Measurements from ENCODE around the gene PTBP2.
A peak's percentile ranks its signal among the peaks of the same experiment; 100 is the strongest.
"Not testable (repeated sequence)": the region's sequence is repeated elsewhere in the genome, so short reads cannot be mapped to it uniquely, and the experiment has no call there.

The PTBP2 gene

DNA sequence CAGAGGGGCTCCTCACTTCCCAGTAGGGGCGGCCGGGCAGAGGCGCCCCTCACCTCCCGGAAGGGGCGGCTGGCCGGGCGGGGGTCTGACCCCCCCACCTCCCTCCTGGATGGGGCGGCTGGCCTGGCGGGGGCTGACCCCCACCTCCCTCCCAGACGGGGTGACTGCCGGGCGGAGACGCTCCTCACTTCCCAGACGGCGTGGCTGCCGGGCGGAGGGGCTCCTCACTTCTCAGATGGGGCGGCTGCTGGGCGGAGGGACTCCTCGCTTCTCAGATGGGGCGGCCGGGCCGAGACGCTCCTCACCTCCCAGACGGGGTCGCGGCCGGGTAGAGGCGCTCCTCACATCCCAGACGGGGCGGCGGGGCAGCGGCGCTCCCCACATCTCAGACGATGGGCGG, 41.0 kb downstream of the PTBP2 start:
- H3K27ac Mint-ChIP-seq; H3K4me1 Mint-ChIP-seq (ENCODE audit: low read depth); H3K4me3 Mint-ChIP-seq; H3K27me3 Mint-ChIP-seq (ENCODE audit: low read depth): not testable (repeated sequence)
- H3K9me3 Mint-ChIP-seq = peaks cover 14% of the 10 kb centered on the region
- peaks cover 26% of the 10 kb centered on the region for H3K36me3 Mint-ChIP-seq (ENCODE audit: low read depth)

DNA sequence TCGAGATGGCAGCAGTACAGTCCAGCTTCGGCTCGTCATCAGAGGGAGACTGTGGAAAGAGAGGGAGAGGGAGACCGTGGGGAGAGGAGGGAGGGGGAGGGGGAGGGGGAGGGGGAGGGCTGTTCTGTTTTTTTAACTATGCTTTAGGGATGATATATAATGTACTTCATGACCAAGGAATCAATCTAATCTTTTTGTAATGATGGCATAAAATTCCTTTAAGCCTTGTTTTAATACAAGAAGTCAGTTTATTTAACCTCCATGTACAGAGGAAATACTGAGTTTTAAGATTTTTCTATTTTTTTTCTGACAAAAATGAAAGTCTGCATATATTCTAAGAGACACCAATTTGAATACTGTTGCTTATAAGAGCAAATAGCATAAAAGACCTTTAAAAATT, 41.9 kb downstream of the PTBP2 start:
- peaks cover 14% of the 10 kb centered on the region for H3K9me3 Mint-ChIP-seq
- H3K36me3 Mint-ChIP-seq (ENCODE audit: low read depth) = peaks cover 23% of the 10 kb centered on the region
- H3K27me3 Mint-ChIP-seq (ENCODE audit: low read depth) = no peaks in the 10 kb centered on the region
- no peak overlapping the region for H3K4me3 Mint-ChIP-seq
- H3K27ac Mint-ChIP-seq = no peak overlapping the region
- H3K4me1 Mint-ChIP-seq (ENCODE audit: low read depth) = no peaks in the 10 kb centered on the region

DNA sequence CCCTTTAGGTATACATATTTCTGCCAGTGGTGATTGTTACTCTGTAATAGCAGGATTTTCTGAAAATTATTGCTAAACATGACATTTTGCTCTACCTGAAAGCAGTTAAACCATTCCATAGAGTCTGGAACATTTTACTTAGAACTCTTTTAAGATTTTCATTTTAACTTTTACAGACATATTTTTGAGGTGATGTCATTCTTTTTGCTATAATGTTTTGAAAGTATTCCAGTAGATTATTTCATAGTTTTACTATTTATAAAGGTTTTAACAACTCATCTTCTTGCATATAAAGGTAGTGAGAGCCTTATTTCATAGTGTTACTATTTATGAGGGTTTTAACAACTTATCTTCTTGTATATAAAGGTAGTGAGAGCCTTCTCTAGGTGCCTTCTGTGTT, 42.9 kb downstream of the PTBP2 start:
- Mint-ChIP-seq H3K27ac (no peak overlapping the region), H3K9me3 (peaks cover 14% of the 10 kb centered on the region), H3K27me3 (ENCODE audit: low read depth) (no peaks in the 10 kb centered on the region), H3K36me3 (ENCODE audit: low read depth) (peaks cover 15% of the 10 kb centered on the region), H3K4me3 (no peak overlapping the region), H3K4me1 (ENCODE audit: low read depth) (no peaks in the 10 kb centered on the region)

DNA sequence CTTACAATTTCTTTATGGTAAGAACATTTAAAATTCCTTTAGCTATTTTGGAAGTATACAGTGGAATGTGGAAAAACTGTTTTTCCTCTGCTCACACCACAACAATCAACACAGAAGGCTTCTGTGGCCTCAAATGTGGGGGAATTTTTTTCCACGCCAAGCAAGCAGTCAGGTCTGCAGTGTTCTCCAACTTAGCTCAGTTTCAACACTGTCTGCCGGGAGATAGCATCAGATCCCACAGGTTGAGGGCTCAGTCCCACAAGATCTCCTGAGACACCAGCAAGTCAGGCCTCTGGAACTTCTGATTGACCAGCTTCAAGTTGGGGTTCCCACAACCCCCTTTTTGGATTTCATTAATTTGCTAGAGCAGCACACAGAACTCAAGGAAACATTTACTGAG, 50.3 kb downstream of the PTBP2 start:
- Mint-ChIP-seq H3K9me3 (no peaks in the 10 kb centered on the region), H3K36me3 (ENCODE audit: low read depth) (peaks cover 20% of the 10 kb centered on the region), H3K4me1 (ENCODE audit: low read depth) (peaks cover 2% of the 10 kb centered on the region), H3K27ac (no peak overlapping the region), H3K27me3 (ENCODE audit: low read depth) (no peaks in the 10 kb centered on the region), H3K4me3 (no peak overlapping the region)

DNA sequence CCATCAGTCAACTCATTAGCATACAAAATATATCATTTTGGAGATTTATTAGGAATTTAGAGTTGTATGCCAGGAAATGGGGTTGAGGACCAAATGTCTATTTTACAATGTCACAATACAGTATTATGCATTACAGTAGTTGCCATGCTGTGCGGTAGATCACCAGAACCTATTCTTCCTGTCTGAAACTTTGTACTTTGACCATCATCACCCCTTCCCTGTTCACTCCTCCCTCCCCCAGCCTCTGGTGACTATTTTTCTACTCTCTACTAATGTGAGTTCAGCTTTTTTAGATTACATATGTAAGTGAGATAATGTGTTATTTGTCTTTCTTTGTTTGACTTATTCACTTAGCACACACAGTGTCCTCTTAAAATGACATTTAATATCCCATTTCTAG, 50.8 kb downstream of the PTBP2 start:
- Mint-ChIP-seq H3K27ac (peak overlapping the region; percentile 63), H3K4me3 (no peak overlapping the region), H3K4me1 (ENCODE audit: low read depth) (peaks cover 2% of the 10 kb centered on the region), H3K36me3 (ENCODE audit: low read depth) (peaks cover 20% of the 10 kb centered on the region), H3K27me3 (ENCODE audit: low read depth) (no peaks in the 10 kb centered on the region), H3K9me3 (no peaks in the 10 kb centered on the region)

DNA sequence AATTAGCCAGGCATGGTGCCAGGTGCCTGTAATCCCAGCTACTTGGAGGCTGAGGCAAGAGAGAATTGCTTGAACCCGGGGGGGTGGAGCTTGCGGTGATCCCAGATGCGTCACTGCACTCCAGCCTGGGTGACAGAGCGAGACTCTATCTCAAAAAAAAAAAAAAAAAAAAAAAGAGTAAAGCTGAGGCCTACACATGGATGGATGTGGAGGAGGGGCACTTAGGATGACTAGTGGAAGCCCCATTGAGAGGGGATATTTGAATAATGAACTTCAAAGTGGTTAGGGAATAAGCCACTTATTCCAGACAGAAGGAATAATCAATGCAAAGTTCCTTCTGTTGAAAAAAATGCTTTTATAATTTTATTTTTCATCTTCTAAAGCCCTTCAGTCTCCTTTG, 51.4 kb downstream of the PTBP2 start:
- H3K36me3 Mint-ChIP-seq (ENCODE audit: low read depth) = peaks cover 20% of the 10 kb centered on the region
- peaks cover 2% of the 10 kb centered on the region for H3K4me1 Mint-ChIP-seq (ENCODE audit: low read depth)
- no peak overlapping the region for H3K27ac Mint-ChIP-seq
- H3K4me3 Mint-ChIP-seq = no peak overlapping the region
- H3K9me3 Mint-ChIP-seq = no peaks in the 10 kb centered on the region
- H3K27me3 Mint-ChIP-seq (ENCODE audit: low read depth) = no peaks in the 10 kb centered on the region

DNA sequence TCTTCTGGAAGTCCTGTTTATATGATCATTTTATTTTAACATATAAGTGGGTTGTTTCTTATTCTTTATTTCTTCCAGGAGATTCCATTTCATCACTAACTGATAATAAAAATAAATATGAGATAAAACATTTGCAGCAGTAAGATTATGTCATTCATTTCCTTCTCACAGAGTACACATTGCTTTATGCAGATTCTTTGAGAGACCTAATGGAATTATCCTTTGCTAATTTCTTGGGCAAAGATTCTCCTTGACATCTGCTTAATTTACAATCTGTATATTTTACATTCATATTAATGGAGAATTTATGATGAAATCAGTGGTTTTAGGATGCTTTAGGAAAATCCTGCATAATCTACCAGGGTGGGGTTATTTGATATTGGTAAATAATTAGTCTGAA, 60.6 kb downstream of the PTBP2 start:
- Mint-ChIP-seq H3K27ac (no peak overlapping the region), H3K27me3 (ENCODE audit: low read depth) (no peaks in the 10 kb centered on the region), H3K4me3 (no peak overlapping the region), H3K36me3 (ENCODE audit: low read depth) (peaks cover 14% of the 10 kb centered on the region), H3K4me1 (ENCODE audit: low read depth) (no peaks in the 10 kb centered on the region), H3K9me3 (no peaks in the 10 kb centered on the region)

DNA sequence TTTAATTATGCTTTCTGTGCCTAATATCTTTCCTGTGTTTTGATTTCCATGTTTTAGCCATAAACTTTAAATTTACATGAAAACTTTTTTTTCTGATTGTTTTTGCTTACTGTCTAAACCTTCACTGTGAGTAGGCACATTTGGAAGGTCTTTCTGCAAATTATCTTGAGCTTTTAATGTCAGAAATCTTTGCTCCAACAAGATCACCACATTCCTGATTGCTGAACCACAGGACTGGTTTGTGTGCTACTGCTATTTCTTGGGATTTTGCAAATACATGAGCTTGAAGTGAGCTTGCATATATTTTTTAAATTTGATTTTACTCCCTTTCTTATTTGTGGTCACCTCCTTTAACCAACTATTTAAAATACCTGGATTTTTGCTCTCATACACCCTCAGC, 61.3 kb downstream of the PTBP2 start:
- H3K4me3 Mint-ChIP-seq = no peak overlapping the region
- peaks cover 17% of the 10 kb centered on the region for H3K36me3 Mint-ChIP-seq (ENCODE audit: low read depth)
- H3K4me1 Mint-ChIP-seq (ENCODE audit: low read depth) = no peaks in the 10 kb centered on the region
- H3K27ac Mint-ChIP-seq = peak overlapping the region; percentile 16
- H3K9me3 Mint-ChIP-seq = no peaks in the 10 kb centered on the region
- no peaks in the 10 kb centered on the region for H3K27me3 Mint-ChIP-seq (ENCODE audit: low read depth)

DNA sequence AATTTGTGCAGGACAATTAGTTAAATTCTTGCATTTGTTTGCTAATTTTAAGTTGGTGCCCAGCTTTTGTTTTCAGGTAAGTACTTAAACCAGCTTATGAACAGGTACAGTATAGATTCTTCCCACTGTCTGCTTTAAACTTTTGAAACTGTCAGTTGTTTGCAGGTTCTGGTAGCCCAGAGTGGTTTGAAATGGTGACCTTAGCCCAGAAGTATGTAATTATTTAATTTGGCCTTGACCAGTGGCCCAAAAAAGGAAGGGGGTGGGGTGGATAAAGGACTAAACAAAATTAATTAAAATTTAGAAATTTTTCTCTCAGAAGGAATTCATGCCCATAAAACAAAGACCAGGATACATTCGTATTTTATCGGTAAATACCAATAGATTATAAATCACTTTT, 69.0 kb downstream of the PTBP2 start:
- H3K27ac Mint-ChIP-seq = no peak overlapping the region
- no peaks in the 10 kb centered on the region for H3K4me1 Mint-ChIP-seq (ENCODE audit: low read depth)
- H3K4me3 Mint-ChIP-seq = no peak overlapping the region
- peaks cover 21% of the 10 kb centered on the region for H3K36me3 Mint-ChIP-seq (ENCODE audit: low read depth)
- no peaks in the 10 kb centered on the region for H3K9me3 Mint-ChIP-seq
- no peaks in the 10 kb centered on the region for H3K27me3 Mint-ChIP-seq (ENCODE audit: low read depth)

DNA sequence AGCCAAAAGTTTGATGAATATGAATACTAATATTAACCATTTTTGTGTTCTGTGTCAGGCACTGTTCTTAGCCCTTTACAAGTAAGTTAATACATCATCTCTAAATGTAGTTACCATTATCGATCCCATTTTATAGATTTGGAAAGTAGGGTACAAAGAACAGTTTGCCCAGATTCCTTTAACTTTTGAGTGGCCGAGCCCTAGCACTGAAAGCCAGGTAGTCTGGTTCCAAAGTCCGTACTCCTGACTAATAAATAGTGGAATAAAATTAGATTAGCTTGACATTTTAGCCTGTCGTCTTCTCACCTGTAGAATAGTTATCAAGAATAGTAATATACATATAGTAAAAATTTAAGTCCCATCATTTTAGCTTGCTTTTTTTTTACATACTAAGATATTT, 70.6 kb downstream of the PTBP2 start:
- peaks cover 23% of the 10 kb centered on the region for H3K36me3 Mint-ChIP-seq (ENCODE audit: low read depth)

DNA sequence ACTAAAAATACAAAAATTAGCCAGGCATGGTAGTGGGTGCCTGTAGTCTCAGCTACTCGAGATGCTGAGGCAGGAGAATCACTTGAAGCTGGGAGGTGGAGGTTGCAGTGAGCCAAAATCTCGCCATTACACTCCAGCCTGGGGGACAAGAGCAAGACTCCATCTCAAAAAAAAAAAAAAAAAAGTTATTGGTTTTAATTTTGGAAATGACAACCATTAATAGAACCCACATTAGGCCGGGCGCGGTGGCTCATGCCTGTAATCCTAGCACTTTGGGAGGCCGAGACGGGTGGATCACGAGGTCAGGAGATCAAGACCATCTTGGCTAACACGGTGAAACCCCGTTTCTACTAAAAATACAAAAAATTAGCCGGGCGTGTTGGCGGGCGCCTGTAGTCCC, 80.1 kb downstream of the PTBP2 start:
- not testable (repeated sequence) for H3K27ac Mint-ChIP-seq; H3K27me3 Mint-ChIP-seq (ENCODE audit: low read depth); H3K4me3 Mint-ChIP-seq; H3K9me3 Mint-ChIP-seq; H3K4me1 Mint-ChIP-seq (ENCODE audit: low read depth)
- H3K36me3 Mint-ChIP-seq (ENCODE audit: low read depth) = peaks cover 25% of the 10 kb centered on the region

More for the DNA sequence above, 70.6 kb downstream of the PTBP2 start:
- no peaks in the 10 kb centered on the region for H3K9me3 Mint-ChIP-seq
- H3K4me1 Mint-ChIP-seq (ENCODE audit: low read depth) = no peaks in the 10 kb centered on the region
- H3K4me3 Mint-ChIP-seq = no peak overlapping the region
- no peaks in the 10 kb centered on the region for H3K27me3 Mint-ChIP-seq (ENCODE audit: low read depth)
- H3K27ac Mint-ChIP-seq = no peak overlapping the region

DNA sequence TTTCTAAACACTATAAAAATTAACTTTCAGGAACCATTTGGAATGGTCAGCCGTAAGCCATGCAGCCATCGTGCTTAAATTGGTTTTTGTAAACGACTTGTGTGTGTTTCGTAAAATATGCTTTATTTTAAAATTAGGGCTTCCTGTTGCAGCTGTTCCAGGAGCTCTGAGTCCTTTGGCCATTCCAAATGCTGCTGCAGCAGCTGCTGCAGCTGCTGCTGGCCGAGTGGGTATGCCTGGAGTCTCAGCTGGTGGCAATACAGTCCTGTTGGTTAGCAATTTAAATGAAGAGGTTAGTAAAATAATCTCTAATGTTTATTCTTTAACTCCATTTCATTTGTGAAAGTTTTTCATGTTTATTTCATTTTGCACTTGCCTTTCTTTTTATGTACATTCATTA, 83.1 kb downstream of the PTBP2 start:
- Mint-ChIP-seq H3K9me3 (no peaks in the 10 kb centered on the region), H3K4me1 (ENCODE audit: low read depth) (no peaks in the 10 kb centered on the region), H3K36me3 (ENCODE audit: low read depth) (peaks cover 30% of the 10 kb centered on the region), H3K27me3 (ENCODE audit: low read depth) (no peaks in the 10 kb centered on the region), H3K4me3 (no peak overlapping the region), H3K27ac (no peak overlapping the region)

DNA sequence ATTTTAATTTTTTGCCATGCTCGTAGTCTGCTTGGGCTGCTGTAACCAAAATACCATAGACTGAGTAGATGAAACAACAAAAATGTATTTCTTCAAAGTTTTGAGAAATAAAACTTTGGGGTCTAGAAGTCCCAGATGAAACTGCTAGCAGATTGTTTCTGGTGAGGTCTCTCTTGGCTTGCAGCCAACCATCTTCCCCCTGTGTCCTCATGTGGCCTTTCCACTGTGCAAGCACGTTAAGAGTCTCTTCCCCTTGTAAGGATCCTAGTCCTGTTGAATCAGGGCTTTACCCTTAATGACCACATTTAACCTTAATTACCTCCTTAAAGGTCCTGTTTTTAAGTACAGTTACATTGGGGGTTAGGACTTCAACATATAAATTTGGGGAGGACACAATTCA, 86.6 kb downstream of the PTBP2 start:
- Mint-ChIP-seq H3K9me3 (no peaks in the 10 kb centered on the region), H3K4me3 (no peak overlapping the region), H3K36me3 (ENCODE audit: low read depth) (peaks cover 40% of the 10 kb centered on the region), H3K27me3 (ENCODE audit: low read depth) (no peaks in the 10 kb centered on the region), H3K4me1 (ENCODE audit: low read depth) (no peaks in the 10 kb centered on the region), H3K27ac (no peak overlapping the region)

DNA sequence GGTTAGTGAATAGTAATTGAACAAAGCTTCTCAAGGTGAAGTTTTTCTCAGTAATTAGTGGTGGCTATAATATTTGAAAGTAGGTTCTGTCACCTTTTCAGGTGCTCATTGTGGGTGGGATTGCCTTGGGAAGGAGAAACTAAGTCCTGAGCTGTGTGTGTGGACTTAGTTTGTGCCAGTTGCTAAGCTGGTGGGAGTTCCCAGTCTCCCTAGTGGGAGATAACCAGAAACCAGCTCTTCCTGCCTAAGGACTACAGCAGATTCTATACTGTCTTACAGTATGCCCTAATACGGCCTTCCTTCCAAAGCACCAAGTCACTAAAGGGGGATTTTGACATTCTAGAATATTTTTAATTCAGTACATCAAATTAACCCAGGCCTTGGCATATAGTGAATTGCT, 94.3 kb downstream of the PTBP2 start:
- Mint-ChIP-seq H3K9me3 (no peaks in the 10 kb centered on the region), H3K4me1 (ENCODE audit: low read depth) (no peaks in the 10 kb centered on the region)

DNA sequence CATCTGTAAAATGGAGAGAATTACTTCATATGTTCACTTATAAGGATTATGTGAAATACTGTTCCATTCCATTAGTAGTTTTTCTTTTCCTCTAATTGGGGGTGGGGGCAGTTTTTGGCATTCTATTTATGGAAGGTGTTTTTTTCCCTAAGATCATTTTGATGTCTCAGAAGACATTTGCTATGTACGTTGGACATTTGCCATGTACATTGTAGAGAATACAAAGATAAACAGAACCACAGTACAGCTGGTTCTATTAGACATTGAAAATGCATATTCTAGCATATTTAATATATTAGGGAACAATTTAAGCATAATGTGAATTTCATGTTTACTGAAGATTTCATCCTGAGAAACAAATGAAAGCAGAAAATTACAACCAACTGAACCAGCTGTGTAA, 98.5 kb downstream of the PTBP2 start:
- H3K4me3 Mint-ChIP-seq = no peak overlapping the region
- H3K4me1 Mint-ChIP-seq (ENCODE audit: low read depth) = no peaks in the 10 kb centered on the region
- peaks cover 4% of the 10 kb centered on the region for H3K36me3 Mint-ChIP-seq (ENCODE audit: low read depth)
- H3K9me3 Mint-ChIP-seq = no peaks in the 10 kb centered on the region
- no peak overlapping the region for H3K27ac Mint-ChIP-seq
- H3K27me3 Mint-ChIP-seq (ENCODE audit: low read depth) = no peaks in the 10 kb centered on the region

More for the DNA sequence above, 94.3 kb downstream of the PTBP2 start:
- Mint-ChIP-seq H3K27me3 (ENCODE audit: low read depth) (no peaks in the 10 kb centered on the region), H3K27ac (no peak overlapping the region), H3K4me3 (no peak overlapping the region), H3K36me3 (ENCODE audit: low read depth) (peaks cover 17% of the 10 kb centered on the region)

DNA sequence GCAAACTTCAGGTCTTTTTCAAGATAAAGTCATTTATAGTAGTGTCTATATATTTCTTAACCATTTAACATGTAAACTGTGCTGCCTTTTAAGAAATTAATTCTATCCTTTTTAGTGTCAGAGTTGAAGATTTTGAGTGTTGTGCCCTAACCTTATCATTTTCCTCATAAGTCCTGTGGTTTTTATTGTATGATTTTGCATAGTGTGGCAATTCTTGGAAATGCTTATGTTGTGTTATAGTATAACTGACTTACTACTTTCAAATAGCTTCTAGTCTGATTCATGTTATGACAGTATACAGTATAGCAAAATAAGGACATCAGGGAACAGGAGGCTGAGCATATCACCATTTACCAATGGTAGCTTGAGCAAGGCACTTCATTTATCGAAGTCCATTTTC, 99.1 kb downstream of the PTBP2 start:
- no peak overlapping the region for H3K4me3 Mint-ChIP-seq
- H3K9me3 Mint-ChIP-seq = no peaks in the 10 kb centered on the region
- no peaks in the 10 kb centered on the region for H3K4me1 Mint-ChIP-seq (ENCODE audit: low read depth)
- no peaks in the 10 kb centered on the region for H3K27me3 Mint-ChIP-seq (ENCODE audit: low read depth)
- H3K36me3 Mint-ChIP-seq (ENCODE audit: low read depth) = peaks cover 3% of the 10 kb centered on the region
- H3K27ac Mint-ChIP-seq = no peak overlapping the region

Data from T-helper 1 cell treated with Interleukin-12 subunit alpha and Interleukin-12 subunit beta and Interleukin-4 antibody, amounts not matched to agents 30 μg/mL and 1 μg/mL, for 36 hours (primary cell).